Adrenal gland (tissue), 5 donors: ENCODE data around the gene COMMD4.

ENCODE experiments used
- POLR2A ChIP-seq, 2 donors: fragments of 450-650 bp; IDR thresholded peaks; one replicate each; pipeline ENCODE4 v1.6.1; 2017; ENCODE audit warnings: antibody characterized with exemption in 2 of 2, mild to moderate bottlenecking in 2 of 2, moderate library complexity in 1 of 2
- TF ChIP-seq, protein P1 (sequence below), 6 experiments: fragments of 450-650 bp in 4 of 6; fragments of 200-600 bp in 2 of 6; sonication (generic) in 1 of 6; IDR thresholded peaks; 1 replicate in 5 of 6; 2 replicates in 1 of 6; pipeline versions ENCODE4 v1.5.1 to v1.8.0; 2016 to 2021; ENCODE audit warnings: antibody characterized with exemption in 6 of 6, mild to moderate bottlenecking in 2 of 6, moderate library complexity in 1 of 6
- donor health status: DM: no; HTN: no; CAD: no.

DNA sequence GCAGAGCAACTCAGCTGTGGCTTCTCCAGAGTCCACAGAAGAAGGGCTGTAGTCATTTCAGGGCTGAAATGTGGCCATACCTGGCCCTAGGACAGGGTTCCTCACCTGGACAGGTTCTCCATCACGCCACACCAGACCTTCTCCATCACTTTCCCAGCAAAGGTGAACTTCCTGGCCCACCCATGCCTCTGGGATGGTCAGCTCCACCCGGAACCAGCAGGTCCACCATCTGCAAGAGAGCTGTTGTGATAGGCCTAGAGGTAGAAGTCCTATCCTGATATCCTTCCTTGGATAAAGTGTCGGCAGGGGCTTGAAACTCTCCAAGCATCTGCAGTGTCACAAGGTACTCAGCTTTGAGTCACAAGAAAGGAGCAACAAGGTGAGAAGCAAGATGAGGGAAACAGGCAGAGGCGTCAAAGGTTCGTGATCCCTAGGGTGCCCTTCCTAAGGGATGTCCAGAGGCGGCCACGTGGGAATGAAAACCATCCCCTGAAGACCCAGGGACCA, 31.6 kb downstream of the COMMD4 start:
- TF ChIP-seq, protein P1, sequence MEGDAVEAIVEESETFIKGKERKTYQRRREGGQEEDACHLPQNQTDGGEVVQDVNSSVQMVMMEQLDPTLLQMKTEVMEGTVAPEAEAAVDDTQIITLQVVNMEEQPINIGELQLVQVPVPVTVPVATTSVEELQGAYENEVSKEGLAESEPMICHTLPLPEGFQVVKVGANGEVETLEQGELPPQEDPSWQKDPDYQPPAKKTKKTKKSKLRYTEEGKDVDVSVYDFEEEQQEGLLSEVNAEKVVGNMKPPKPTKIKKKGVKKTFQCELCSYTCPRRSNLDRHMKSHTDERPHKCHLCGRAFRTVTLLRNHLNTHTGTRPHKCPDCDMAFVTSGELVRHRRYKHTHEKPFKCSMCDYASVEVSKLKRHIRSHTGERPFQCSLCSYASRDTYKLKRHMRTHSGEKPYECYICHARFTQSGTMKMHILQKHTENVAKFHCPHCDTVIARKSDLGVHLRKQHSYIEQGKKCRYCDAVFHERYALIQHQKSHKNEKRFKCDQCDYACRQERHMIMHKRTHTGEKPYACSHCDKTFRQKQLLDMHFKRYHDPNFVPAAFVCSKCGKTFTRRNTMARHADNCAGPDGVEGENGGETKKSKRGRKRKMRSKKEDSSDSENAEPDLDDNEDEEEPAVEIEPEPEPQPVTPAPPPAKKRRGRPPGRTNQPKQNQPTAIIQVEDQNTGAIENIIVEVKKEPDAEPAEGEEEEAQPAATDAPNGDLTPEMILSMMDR (IDR thresholded peaks at IDR 0.05), result no peak
- TF ChIP-seq POLR2A (IDR thresholded peaks at IDR 0.05), result no peak
